Effector memory CD8-positive, alpha-beta T cell (primary cell): Measurements from ENCODE around the gene MFAP3.
"Not testable (repeated sequence)": the region's sequence is repeated elsewhere in the genome, so short reads cannot be mapped to it uniquely, and the experiment has no call there.

Experiments
- ATAC-seq: fragments of 150-1000 bp; cut with Tn5 transposase; replicated peaks from 2 replicates; pipeline ENCODE4 v1.10.0; 2021; ENCODE audit warnings: mild to moderate bottlenecking, moderate library complexity
- DNase-seq, 3 experiments: peaks; one replicate each; pipeline ENCODE4 v3.0.0; 2021
- H3K27ac Mint-ChIP-seq, 2 donors: one replicate each; pipeline ENCODE4 v1.8.0; 2022; ENCODE audit warnings: mild to moderate bottlenecking in 2 of 2, mixed read lengths in 2 of 2, moderate library complexity in 2 of 2
- H3K27me3 Mint-ChIP-seq, 2 donors: one replicate each; pipeline ENCODE4 v1.8.0; 2022; ENCODE audit warnings: mixed read lengths in 2 of 2
- H3K36me3 Mint-ChIP-seq: one replicate; pipeline ENCODE4 v1.8.0; 2022; ENCODE audit warnings: mild to moderate bottlenecking, moderate library complexity, mixed read lengths; ENCODE audit not compliant: insufficient read depth
- H3K4me1 Mint-ChIP-seq, 2 donors: one replicate each; pipeline ENCODE4 v1.8.0; 2022; ENCODE audit warnings: low read depth in 2 of 2, mixed read lengths in 2 of 2
- H3K4me3 Mint-ChIP-seq, 2 donors: one replicate each; pipeline ENCODE4 v1.8.0; 2022; ENCODE audit warnings: mild to moderate bottlenecking in 2 of 2, mixed read lengths in 2 of 2, moderate library complexity in 2 of 2
- H3K9me3 Mint-ChIP-seq, 2 donors: one replicate each; pipeline ENCODE4 v1.8.0; 2022; ENCODE audit warnings: mixed read lengths in 2 of 2

Gene MFAP3

DNA sequence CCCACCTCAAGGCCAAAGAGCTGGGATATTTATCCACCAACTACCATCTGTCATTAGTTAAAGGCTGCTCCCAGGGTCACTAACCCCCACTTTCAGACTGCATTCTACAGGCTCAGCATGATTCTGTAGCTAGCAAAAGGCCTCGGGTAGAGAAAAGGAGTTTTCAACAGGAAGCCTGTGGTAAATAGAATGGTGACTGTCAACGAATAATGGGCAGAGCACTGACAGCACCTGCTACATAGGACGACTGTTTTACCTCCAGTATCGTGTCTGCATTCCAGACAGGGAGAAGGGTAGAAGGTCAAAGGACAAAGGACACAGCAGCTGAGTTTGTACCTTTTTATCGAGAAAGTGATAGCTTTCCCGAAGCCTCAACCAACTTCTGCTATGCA, 20.3 kb downstream of the MFAP3 start:
- H3K9me3 Mint-ChIP-seq, result no peaks in the 10 kb centered on the region
- H3K27me3 Mint-ChIP-seq, result no peaks in the 10 kb centered on the region
- H3K27ac Mint-ChIP-seq, result peak overlapping the region; percentile 64 to 92
- peaks cover 7% of the 10 kb centered on the region for H3K36me3 Mint-ChIP-seq
- DNase-seq, result no peak
- peaks cover 17 to 25% of the 10 kb centered on the region in 2 donors for H3K4me1 Mint-ChIP-seq
- H3K4me3 Mint-ChIP-seq, result peak overlapping the region; percentile 46 to 47
- peak; percentile 28 for ATAC-seq

GRCh38 chr5:154059583-154059982, 20.8 kb downstream of the MFAP3 start:
- no peak for DNase-seq
- H3K36me3 Mint-ChIP-seq, result peaks cover 7% of the 10 kb centered on the region
- no peaks in the 10 kb centered on the region for H3K9me3 Mint-ChIP-seq
- peak overlapping the region in 1 of 2 donors; percentile 46 for H3K4me3 Mint-ChIP-seq
- H3K27ac Mint-ChIP-seq, result peak overlapping the region; percentile 66 to 92
- no peaks in the 10 kb centered on the region for H3K27me3 Mint-ChIP-seq
- H3K4me1 Mint-ChIP-seq, result peaks cover 17 to 24% of the 10 kb centered on the region in 2 donors
- peak; percentile 79 for ATAC-seq

DNA sequence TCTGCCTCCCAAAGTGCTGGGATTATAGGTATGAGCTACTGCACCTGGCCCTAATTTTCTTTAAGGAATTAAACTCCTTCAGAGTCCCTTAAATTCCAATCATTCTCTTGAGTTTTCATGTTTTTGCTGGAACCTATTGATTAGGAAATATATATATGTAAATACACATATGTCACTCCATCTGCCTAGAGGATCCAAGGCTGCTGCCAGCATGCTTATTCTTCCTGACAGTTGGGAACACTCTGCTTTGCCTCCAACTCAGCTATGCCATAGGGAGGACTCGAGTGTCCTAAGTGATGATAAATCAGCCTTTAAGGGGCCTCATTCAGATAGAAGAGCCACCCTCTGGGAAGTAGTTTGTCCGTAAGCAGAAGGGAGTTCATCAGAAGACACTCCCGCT, 21.8 kb downstream of the MFAP3 start:
- Mint-ChIP-seq H3K4me3 (no peak overlapping the region), H3K27ac (no peak overlapping the region), H3K27me3 (no peaks in the 10 kb centered on the region)

GRCh38 chr5:154063372-154063771, 24.6 kb downstream of the MFAP3 start:
- Mint-ChIP-seq H3K4me1 (peaks cover 13 to 15% of the 10 kb centered on the region in 2 donors), H3K4me3 (no peak overlapping the region), H3K9me3 (no peaks in the 10 kb centered on the region), H3K36me3 (peaks cover 7% of the 10 kb centered on the region), H3K27me3 (peaks cover under 1 to 3% of the 10 kb centered on the region in 2 donors), H3K27ac (no peak overlapping the region)
- DNase-seq (no peak), ATAC-seq (no peak)

More for the DNA sequence above, 21.8 kb downstream of the MFAP3 start:
- H3K36me3 Mint-ChIP-seq, result peaks cover 7% of the 10 kb centered on the region
- peaks cover 16 to 21% of the 10 kb centered on the region in 2 donors for H3K4me1 Mint-ChIP-seq
- no peaks in the 10 kb centered on the region for H3K9me3 Mint-ChIP-seq
- ATAC-seq, result no peak
- no peak for DNase-seq

GRCh38 chr5:154065971-154066370, 27.2 kb downstream of the MFAP3 start:
- DNase-seq (no peak), ATAC-seq (no peak)
- Mint-ChIP-seq H3K27me3 (peaks cover 10 to 12% of the 10 kb centered on the region in 2 donors), H3K4me1 (no peaks in the 10 kb centered on the region), H3K27ac (no peak overlapping the region), H3K36me3 (peaks cover 3% of the 10 kb centered on the region), H3K4me3 (no peak overlapping the region), H3K9me3 (no peaks in the 10 kb centered on the region)

DNA sequence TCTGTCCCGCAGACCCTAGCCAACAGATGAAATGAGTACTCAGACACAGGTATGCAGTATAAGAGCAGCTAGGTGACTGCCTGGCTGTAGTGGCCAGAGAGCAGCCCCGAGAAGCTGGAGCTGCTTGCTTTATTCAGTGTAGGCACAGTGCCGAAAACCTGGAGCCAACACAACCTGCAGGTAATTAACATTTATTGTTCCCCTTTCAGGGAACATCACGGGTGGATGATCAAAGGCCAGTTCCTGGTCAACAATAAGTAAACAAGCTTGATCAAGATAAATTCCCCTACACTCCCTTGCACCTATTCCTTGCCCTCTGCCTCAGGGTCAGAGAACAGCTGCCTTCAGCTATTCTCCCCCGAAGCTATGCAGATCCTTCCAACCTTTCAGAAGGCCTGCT, 31.1 kb downstream of the MFAP3 start:
- not testable (repeated sequence) for ATAC-seq, H3K36me3 Mint-ChIP-seq, H3K27ac Mint-ChIP-seq, H3K9me3 Mint-ChIP-seq, H3K4me3 Mint-ChIP-seq, DNase-seq
- H3K4me1 Mint-ChIP-seq, result peaks cover 10 to 12% of the 10 kb centered on the region in 2 donors
- H3K27me3 Mint-ChIP-seq, result peaks cover 10 to 12% of the 10 kb centered on the region in 2 donors

DNA sequence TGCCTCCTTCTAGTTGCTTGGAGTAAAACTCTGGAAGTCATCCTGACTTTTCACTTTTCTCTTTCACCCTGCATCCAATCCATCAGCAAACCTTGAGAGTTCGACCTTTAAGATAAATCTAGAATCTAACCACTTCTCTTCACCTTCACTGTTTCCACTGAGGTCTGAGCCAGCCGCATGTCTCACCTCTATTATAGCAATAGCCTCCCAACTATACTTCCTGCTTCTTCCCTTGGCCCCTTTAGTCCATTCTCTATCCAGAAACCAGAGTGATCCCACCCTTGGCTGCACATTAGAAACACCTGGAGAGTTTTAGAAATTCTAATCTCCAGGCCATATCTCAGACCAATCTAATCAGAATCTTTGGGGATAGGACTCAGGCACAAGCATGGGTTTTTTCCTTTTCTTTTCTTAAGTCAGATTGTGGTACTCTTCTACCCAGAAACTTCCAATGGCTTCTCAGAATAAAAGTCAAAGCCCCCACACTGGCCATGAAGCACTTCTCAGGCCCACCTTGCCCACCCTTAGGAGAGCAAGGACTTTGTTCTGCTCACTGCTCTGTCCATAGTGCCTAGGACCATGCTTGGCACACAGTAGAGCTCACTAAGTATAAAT, 33.1 kb downstream of the MFAP3 start:
- H3K4me3 Mint-ChIP-seq, result peak overlapping the region in 1 of 2 donors; percentile 21

GRCh38 chr5:154072414-154073171, 33.8 kb downstream of the MFAP3 start:
- Mint-ChIP-seq H3K36me3 (no peaks in the 10 kb centered on the region), H3K4me1 (peaks cover 15 to 27% of the 10 kb centered on the region in 2 donors), H3K27me3 (peaks cover 10 to 12% of the 10 kb centered on the region in 2 donors), H3K4me3 (peak overlapping the region in 1 of 2 donors; percentile 21), H3K9me3 (no peaks in the 10 kb centered on the region), H3K27ac (peak overlapping the region; percentile 71 to 79)
- peak; percentile 81 to 85 (median 83) for DNase-seq
- peak; percentile 82 for ATAC-seq

More for the DNA sequence above, 33.1 kb downstream of the MFAP3 start:
- Mint-ChIP-seq H3K27me3 (peaks cover 10 to 12% of the 10 kb centered on the region in 2 donors), H3K36me3 (no peaks in the 10 kb centered on the region), H3K27ac (peak overlapping the region; percentile 71 to 79), H3K4me1 (peaks cover 13 to 23% of the 10 kb centered on the region in 2 donors), H3K9me3 (no peaks in the 10 kb centered on the region)
- no peak for DNase-seq
- no peak for ATAC-seq

DNA sequence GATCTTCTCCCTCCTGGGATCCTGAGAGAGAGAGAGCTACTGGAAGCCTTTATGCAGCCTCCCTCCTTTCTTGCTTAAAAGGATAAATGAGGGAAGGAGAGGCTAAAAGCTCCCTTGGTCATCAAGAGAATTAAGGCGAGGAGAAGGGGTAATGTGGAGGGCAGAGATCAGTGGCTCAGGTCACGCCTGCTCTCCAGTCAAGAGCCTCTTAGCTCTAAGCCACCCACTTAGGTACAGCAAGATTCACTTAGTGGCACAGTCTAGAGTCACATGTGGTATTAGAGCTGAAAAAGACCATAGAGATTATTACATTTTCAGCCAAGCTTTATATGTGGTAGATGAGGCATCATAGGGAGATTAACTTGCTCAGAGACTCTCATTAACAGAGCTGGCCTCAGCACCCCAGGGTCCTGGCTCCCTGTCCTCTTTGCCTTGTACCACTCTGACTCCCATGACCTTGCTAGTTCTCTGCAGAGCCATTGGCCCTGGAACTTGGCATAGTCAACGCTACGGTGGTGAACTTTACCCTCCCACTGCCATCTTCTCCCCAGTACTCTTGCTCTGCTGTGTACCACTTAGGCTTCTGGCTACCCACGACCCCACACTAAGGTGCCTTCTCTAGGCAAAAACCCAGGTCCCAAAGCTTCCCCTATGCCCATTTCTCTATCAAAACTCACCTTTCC, 37.6 kb downstream of the MFAP3 start:
- H3K4me1 Mint-ChIP-seq, result peaks cover 15 to 27% of the 10 kb centered on the region in 2 donors
- H3K27ac Mint-ChIP-seq, result peak overlapping the region; percentile 2 to 6

DNA sequence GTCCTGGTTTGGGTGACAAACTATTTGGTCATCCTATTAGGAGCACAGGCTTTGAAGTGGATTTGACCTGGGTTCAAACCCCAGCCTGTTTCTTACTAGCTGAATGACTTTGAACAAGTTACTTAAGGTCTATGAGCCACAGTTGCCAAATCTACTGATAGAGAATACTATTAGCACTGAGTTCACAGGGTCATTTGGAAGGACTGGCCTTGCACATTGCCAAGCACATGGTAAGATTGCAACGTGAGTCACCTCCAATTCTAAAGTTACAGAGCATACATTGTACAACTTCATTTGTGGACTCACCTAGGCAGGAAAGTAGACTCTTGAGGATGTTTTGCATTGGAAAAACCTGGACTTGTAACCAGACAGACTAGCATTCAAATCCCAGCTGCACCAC, 38.9 kb downstream of the MFAP3 start:
- Mint-ChIP-seq H3K4me1 (peaks cover 8 to 15% of the 10 kb centered on the region in 2 donors), H3K36me3 (no peaks in the 10 kb centered on the region), H3K9me3 (no peaks in the 10 kb centered on the region), H3K27me3 (no peaks in the 10 kb centered on the region), H3K4me3 (no peak overlapping the region), H3K27ac (no peak overlapping the region)
- ATAC-seq, result no peak
- DNase-seq, result no peak

More for the DNA sequence above, 37.6 kb downstream of the MFAP3 start:
- no peaks in the 10 kb centered on the region for H3K36me3 Mint-ChIP-seq
- no peaks in the 10 kb centered on the region for H3K9me3 Mint-ChIP-seq
- H3K4me3 Mint-ChIP-seq, result no peak overlapping the region
- ATAC-seq (no peak), DNase-seq (no peak)
- no peaks in the 10 kb centered on the region for H3K27me3 Mint-ChIP-seq

DNA sequence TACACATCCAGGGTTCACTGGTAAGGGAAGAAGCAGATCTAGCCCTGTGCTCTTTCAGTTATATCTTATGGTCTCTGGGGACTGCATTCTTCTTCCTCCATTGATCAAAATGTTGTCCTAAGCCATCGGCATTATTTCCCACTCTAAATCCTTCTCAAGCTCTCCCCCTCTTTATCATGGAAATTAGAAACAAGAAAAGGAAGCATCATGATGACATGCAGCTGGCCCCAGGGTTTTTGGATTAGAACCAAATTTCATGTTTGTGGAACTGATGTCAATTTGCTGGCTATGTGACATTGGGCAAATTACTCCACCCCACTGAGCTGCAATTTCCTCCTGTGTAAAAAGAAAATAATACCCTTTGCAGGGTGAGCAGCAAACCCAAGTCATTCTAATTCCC, 39.5 kb downstream of the MFAP3 start:
- Mint-ChIP-seq H3K27me3 (no peaks in the 10 kb centered on the region), H3K4me3 (no peak overlapping the region), H3K9me3 (no peaks in the 10 kb centered on the region), H3K27ac (no peak overlapping the region), H3K36me3 (no peaks in the 10 kb centered on the region), H3K4me1 (peaks cover 8 to 15% of the 10 kb centered on the region in 2 donors)
- DNase-seq, result no peak
- no peak for ATAC-seq

DNA sequence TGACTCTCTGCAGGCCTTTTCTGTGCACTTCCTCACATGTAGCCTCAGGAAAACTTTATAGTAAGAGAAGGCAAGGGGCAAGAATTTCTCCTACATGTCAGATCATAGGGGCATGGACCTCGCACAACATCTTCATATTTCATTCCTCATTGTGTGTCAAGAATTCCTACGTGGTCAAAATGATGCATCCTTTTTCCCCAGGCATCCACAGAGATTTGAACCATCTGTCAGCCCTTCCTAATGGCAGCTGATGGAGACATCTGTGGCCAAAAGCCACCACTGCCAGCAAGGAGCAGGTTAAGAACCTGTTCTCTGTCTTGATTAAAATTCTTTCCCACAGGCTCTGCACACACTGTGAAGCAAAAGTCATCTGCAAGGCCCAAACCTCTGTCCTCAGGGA, 42.5 kb downstream of the MFAP3 start:
- DNase-seq (no peak), ATAC-seq (no peak)
- Mint-ChIP-seq H3K27me3 (no peaks in the 10 kb centered on the region), H3K4me3 (no peak overlapping the region), H3K9me3 (no peaks in the 10 kb centered on the region), H3K36me3 (no peaks in the 10 kb centered on the region), H3K4me1 (peaks cover 2 to 7% of the 10 kb centered on the region in 2 donors), H3K27ac (no peak overlapping the region)

- Mint-ChIP-seq H3K27me3 (peaks cover 0 to 8% of the 10 kb centered on the region in 2 donors), H3K9me3 (no peaks in the 10 kb centered on the region), H3K4me3 (no peak overlapping the region), H3K4me1 (no peaks in the 10 kb centered on the region), H3K36me3 (no peaks in the 10 kb centered on the region), H3K27ac (no peak overlapping the region)
- DNase-seq (no peak), ATAC-seq (no peak)
Measured at GRCh38 chr5:154084062-154084639, 45.4 kb downstream of the MFAP3 start.
